UCSD-AML1 (cell line): ENCODE results near the gene FMN2.
A peak's percentile ranks its signal among the peaks of the same experiment; 100 is the strongest.
"Not testable (repeated sequence)": the region's sequence is repeated elsewhere in the genome, so short reads cannot be mapped to it uniquely, and the experiment has no call there.

Experiments used
- DNase-seq: peaks from one replicate; lab custom pipeline; 2025; ENCODE audit not compliant: unreplicated experiment; lab: John Stamatoyannopoulos, UW

Gene FMN2

DNA sequence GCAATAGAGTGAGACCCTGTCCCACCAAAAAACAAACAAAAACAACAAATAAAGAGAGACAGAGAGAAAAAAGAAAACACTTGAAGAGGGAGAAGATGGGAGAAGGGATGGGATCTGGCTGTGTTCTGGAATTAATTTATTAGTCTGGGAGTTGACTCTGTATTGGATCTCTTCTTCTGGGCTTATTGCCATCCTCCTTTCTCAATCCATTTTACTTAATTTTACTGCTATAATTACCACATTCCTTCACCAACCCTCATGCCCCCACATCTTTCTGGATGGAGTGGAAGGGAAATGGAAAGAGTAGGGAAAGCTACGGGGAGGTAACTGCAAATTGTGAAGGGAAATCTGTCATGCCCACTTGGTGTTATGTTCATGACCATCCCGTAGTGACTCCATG lies 42.9 kb downstream of the FMN2 start:
- no peak for DNase-seq

DNA sequence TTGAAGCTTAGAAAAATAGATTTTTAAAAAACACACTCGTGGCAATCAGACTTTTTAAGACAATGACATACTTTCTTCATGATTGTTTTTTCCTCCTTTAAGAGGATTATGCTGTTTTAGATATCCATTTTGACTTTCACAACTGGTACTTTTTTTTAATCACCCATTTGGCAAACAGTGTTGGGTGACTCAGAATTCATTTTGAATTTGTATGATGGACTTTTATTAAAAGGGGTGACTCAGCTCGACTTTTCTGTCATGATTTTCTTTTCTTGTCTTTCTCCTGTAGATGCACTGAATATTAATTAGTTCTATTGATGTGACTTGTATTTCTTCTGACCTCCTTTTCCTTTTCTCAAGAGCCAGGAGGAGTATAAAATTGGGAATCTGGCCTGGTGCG lies 44.7 kb downstream of the FMN2 start:
- no peak for DNase-seq

GRCh38 chr1:240138867-240139266 lies 47.2 kb downstream of the FMN2 start:
- DNase-seq, result no peak

DNA sequence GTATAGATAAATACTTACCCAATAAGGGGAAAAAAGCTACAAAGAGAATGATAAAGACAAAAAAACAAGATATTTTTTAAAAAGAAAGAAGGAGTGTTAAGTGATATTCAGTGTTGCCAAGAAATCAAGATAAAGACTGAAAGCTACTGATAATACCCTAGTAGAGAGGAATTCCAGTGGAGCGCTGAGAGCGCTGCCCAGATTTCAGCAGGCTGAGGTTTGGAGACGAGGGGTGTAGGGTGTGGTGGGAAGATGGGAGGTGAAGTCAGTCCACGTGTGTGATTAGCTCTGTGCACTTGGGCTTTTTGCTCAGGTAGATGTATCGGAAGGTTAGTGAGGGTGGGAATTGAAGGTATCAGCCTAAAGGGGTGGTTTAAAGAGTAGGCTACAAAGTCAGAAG lies 47.8 kb downstream of the FMN2 start:
- DNase-seq, result no peak

- DNase-seq, result no peak
These were observed 53.4 kb downstream of the FMN2 start for GRCh38 chr1:240145120-240145519.

DNA sequence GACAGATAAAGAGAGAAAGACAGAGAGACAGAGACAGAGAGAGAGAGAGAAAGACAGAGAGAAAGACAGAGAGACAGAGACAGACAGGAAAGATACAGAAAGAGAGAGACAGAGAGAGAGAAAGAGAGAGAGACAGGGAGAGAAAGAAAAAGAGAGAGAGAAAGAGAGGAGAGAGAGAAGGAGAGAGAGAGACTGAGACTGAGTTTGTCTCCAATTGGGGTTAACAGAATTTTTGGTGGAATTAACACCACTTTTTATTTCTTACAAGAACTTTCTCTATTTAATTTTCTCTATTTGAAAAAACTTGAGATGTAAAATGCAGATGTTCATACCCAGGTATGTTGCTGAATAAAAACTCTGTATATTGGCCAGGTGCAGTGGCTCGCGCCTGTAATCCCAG lies 56.6 kb downstream of the FMN2 start:
- DNase-seq, result no peak

GRCh38 chr1:240149484-240150094 lies 57.9 kb downstream of the FMN2 start:
- no peak for DNase-seq

DNA sequence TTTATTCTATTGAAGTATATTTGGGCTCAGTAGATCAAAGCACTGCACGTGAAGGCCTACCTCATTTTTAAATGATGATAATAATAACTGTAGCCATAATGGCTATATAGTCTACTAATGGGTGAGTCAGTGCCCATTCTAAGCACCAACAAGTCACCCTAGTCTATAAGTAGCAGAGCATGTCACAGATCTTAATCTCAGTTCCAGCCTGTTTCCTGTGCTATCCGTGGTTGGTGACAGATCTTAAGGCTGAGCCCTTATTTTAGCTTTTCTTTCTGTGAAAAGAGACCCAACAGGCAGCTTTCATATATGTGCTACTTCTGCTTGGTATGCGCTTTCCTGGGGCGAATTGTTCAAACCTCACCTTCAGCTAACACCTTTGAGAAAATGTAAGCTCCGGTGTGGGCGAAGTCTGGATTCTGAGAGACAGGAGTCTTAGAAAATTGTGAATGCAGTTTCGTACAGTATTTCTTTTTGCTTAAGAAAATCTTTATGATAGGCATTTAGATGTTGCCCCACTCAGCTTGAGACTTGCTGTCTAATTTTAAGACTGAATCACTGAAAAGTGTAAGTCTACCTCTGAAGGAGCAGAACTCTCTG lies 59.6 kb downstream of the FMN2 start:
- DNase-seq, result peak; percentile 14

- DNase-seq, result no peak
These were observed 61.1 kb downstream of the FMN2 start for GRCh38 chr1:240152611-240153297.

DNA sequence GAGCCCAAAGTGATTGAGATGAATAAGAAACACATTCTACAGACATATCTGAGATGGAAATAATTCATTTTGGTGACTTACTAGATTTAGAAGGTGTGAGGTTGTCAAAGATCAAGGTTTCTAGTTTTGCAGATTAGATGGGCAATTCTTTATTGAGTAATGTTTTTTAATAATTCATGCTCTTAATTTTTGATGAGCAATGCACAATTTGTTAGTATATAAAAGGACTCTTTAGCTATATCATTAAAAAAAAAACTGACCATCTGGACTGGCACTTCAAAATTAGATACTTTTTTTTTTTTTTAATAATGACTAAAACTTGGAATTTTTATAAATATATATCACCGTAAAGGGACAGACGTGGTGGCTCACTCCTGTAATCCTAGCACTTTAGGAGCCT lies 63.9 kb downstream of the FMN2 start:
- DNase-seq, result no peak

DNA sequence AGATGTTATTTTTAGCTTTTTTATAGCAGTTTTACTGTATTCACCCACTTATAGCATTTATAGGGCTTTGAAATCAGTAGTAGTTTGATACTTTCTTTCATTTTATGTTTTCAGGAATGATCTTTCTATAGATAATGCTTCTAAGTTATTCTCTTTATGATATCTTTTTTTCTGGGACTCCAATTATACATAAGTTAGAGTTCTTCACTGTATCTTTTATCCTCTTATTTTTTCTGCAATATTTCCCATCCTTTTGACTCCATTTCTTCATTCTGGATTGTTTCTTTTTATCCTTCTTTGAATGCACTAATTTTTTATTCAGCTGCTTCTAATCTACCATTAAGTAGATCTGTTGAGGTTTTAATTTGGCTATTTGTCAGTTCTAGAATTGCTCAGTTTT lies 73.1 kb downstream of the FMN2 start:
- no peak for DNase-seq

DNA sequence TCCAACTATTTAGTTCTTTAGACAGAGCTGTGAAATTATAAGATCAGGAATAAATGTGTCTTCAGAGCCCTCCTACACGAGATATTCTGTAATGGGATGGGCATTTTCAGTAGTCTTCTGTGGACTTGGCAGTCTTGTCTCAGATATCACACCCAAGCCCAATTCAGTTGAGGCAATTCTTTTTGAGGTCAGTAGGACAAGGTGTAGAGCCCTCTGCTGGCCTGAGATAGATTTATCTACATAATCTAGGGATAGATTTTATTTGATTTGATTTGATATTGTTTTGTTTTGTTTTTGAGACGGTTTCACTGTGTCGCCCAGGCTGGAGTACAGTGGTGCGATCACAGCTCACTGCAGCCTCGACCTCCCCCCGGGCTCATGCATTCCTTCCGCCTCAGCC lies 77.5 kb downstream of the FMN2 start:
- DNase-seq, result no peak

DNA sequence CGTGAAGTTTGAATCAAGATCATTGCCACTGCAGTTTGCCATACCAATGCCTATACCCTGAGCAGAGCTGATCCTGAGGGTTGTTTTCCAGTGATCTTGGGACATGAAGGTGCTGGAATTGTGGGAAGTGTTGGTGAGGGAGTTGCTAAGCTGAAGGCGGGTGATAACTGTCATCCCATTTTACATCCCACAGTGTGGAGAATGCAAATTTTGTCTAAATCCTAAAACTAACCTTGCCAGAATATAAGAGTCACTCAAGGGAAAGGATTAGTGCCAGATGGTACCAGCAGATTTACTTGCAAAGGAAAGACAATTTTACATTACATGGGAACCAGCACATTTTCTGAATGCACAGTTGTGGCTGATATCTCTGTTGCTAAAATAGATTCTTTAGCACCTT lies 78.6 kb downstream of the FMN2 start:
- no peak for DNase-seq

GRCh38 chr1:240170806-240171205 lies 79.1 kb downstream of the FMN2 start:
- DNase-seq, result no peak

DNA sequence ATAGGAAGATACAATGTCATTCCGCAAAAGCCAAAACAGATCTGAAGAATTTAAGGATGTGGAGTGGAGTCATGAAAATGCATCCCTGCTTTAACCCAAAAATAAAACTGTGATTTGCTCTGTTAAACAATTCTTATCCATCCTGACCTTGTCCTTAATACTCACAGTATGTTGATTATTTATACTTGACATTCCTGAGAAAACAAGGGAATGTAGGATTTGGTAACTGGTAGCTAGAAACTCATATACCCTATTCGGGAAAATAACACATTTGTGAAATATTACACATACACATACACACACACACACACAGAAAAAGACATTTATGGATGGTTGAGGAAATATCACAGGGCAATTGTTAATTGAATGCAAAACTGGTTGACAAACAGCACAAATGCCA lies 80.2 kb downstream of the FMN2 start:
- no peak for DNase-seq

- DNase-seq, result no peak
These were observed 82.2 kb downstream of the FMN2 start for GRCh38 chr1:240173836-240174235.

- no peak for DNase-seq
These were observed 83.1 kb downstream of the FMN2 start for GRCh38 chr1:240174734-240175133.

DNA sequence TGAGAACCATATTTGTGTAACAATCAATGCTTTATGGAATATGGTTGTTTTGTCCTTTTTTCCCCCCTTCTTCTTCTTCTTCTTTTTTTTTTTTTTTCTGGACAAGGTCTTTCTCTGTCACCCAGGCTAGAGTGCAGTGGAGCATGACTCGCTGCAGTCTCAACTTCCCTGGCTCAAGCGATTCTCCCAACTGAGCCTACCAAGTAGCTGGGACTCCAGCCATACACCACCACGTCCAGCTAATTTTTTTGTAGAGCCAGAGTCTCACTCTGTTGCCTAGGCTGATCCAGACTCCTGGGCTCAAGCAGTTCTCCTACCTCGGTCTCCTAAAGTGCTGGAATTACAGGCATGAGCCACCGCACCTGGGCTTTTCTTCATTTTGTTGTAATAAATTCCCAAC lies 86.7 kb downstream of the FMN2 start:
- DNase-seq, result no peak

DNA sequence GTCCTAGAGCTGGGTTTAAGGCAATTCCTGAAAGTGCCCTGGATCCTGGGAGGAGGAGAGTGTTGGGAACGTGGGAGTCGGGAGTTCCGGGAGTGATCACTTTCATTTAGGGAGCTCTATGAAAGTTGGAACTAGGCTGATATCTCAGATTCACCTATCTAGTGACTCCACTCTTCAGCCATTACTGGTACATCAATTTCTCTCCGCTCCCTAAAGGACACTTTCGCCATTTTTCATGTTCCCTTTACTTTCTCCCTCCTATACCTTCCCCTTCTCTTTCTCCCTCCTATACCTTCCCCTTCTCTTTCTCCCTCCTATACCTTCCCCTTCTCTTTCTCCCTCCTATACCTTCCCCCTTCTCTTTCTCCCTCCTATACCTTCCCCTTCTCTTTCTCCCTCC lies 93.0 kb downstream of the FMN2 start:
- not testable (repeated sequence) for DNase-seq

DNA sequence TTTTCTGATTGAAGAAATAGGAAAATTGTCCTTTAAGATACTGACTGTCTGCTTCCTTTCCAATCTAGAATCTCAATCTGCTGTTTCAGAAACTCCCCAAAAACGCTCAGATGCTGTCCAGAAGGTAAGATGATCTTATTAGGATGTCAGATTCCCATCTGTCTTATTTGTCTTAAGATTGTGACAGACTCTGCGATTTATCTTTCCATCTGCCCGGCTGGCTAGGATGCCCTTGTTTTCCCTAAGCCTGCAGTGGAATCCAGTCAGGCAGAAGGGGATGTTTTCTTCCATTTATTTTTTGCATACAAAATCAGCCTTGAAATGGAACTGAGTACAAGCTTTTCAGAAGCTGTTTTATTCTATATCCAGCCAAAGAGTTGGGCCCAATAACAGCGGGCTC lies 96.5 kb downstream of the FMN2 start:
- no peak for DNase-seq

- DNase-seq, result no peak
These were observed 97.8 kb downstream of the FMN2 start for GRCh38 chr1:240189386-240189989.

- DNase-seq, result no peak
These were observed 99.3 kb downstream of the FMN2 start for GRCh38 chr1:240190881-240191401.
